HepG2 (cell line): ENCODE results near the gene FOXD3. TPM values are rescaled to one million over a fixed set of nuclear protein-coding genes. Genes with fewer than 3 reads are reported as not detected.

Source experiments
- EED ChIP-seq: sonication (generic); formaldehyde crosslinking; IDR thresholded peaks from 2 replicates; pipeline ENCODE4 v1.5.0; 2020; ENCODE audit warnings: mild to moderate bottlenecking, missing genetic modification reagents
- HNRNPLL ChIP-seq: fragments of 200-400 bp; formaldehyde crosslinking; IDR thresholded peaks from 2 replicates; pipeline ENCODE4 v1.6.1; 2017; ENCODE audit warnings: mild to moderate bottlenecking, low read depth, low read length; ENCODE audit not compliant: poor library complexity, severe bottlenecking
- PHF8 ChIP-seq: sonication (generic); formaldehyde crosslinking; IDR thresholded peaks from 2 replicates; pipeline ENCODE4 v1.5.0; 2020; ENCODE audit warnings: missing genetic modification reagents
- REPIN1 ChIP-seq: sonication (generic); formaldehyde crosslinking; IDR thresholded peaks from 2 replicates; pipeline ENCODE4 v1.8.0; 2022; ENCODE audit warnings: missing genetic modification reagents, low read depth, mild to moderate bottlenecking, borderline replicate concordance
- SALL1 ChIP-seq: sonication (generic); formaldehyde crosslinking; IDR thresholded peaks from 2 replicates; pipeline ENCODE4 v1.8.0; 2022; ENCODE audit warnings: mild to moderate bottlenecking, missing genetic modification reagents
- SPEN ChIP-seq: sonication (generic); formaldehyde crosslinking; IDR thresholded peaks from 2 replicates; pipeline ENCODE4 v1.5.1; 2020; ENCODE audit warnings: low read depth, mild to moderate bottlenecking, missing genetic modification reagents
- ZMAT3 ChIP-seq: sonication (generic); formaldehyde crosslinking; conservative IDR thresholded peaks from 2 replicates; pipeline ENCODE4 v1.7.0; 2021; ENCODE audit warnings: missing genetic modification reagents
- ZNF670 ChIP-seq: sonication (generic); formaldehyde crosslinking; IDR thresholded peaks from 2 replicates; pipeline ENCODE4 v1.8.0; 2022; ENCODE audit warnings: mild to moderate bottlenecking, missing genetic modification reagents, borderline replicate concordance
- ZNF777 ChIP-seq: sonication (generic); formaldehyde crosslinking; IDR thresholded peaks from 2 replicates; pipeline ENCODE4 v1.4.0; 2020; ENCODE audit warnings: missing genetic modification reagents
- ZNF816 ChIP-seq: sonication (generic); formaldehyde crosslinking; IDR thresholded peaks from 2 replicates; pipeline ENCODE4 v1.8.0; 2022; ENCODE audit warnings: missing genetic modification reagents, mild to moderate bottlenecking, borderline replicate concordance
- polyA plus RNA-seq, 8 experiments: library from polyadenylated mRNA; depleted of rRNA in 3 of 8; stranded (reverse) in 7 of 8; unstranded in 1 of 8; fragments of >200 nt; fragmentation: Illumina TruSeq in 4 of 8; extraction: Trizol in 4 of 8; gene quantifications; 2 replicates each; pipeline versions ENCODE4 v1.2.1 to v1.2.3, GENCODE V29; 2011 to 2016; ENCODE audit warnings: low read depth in 4 of 8, missing spikeins in 1 of 8, mixed read lengths in 1 of 8; ENCODE audit not compliant: insufficient read depth in 1 of 8
- total RNA-seq, 5 experiments: library from RNA; depleted of rRNA; stranded (reverse); fragments of >200 nt; fragmentation: Illumina TruSeq; extraction: Trizol; gene quantifications; 2 replicates each; pipeline ENCODE4 v1.2.3, GENCODE V29; 2016; ENCODE audit warnings: low read depth in 1 of 5
- TF ChIP-seq, protein P1 (sequence below): sonication (generic); formaldehyde crosslinking; IDR thresholded peaks from 2 replicates; pipeline ENCODE4 v1.4.0; 2020; ENCODE audit warnings: low read depth, mild to moderate bottlenecking, missing genetic modification reagents
- TF ChIP-seq, protein P2 (sequence below): sonication (generic); formaldehyde crosslinking; IDR thresholded peaks from 2 replicates; pipeline ENCODE4 v1.4.0; 2020; ENCODE audit warnings: missing genetic modification reagents
- TF ChIP-seq, protein P3 (sequence below): sonication (generic); formaldehyde crosslinking; IDR thresholded peaks from 2 replicates; pipeline ENCODE4 v1.4.0; 2020; ENCODE audit warnings: missing genetic modification reagents
- TF ChIP-seq, protein P4 (sequence below): sonication (generic); formaldehyde crosslinking; IDR thresholded peaks from 2 replicates; pipeline ENCODE4 v1.4.0; 2020; ENCODE audit warnings: missing genetic modification reagents
- TF ChIP-seq, protein P5 (sequence below): sonication (generic); formaldehyde crosslinking; IDR thresholded peaks from 2 replicates; pipeline ENCODE4 v1.4.0; 2020; ENCODE audit warnings: mild to moderate bottlenecking, missing genetic modification reagents, borderline replicate concordance

FOXD3 gene
- total and polyA plus RNA-seq, 2 of the 13 experiments (the other 11 are each of a cell fraction or from before 2014, with no cell fraction given), result not detected

DNA sequence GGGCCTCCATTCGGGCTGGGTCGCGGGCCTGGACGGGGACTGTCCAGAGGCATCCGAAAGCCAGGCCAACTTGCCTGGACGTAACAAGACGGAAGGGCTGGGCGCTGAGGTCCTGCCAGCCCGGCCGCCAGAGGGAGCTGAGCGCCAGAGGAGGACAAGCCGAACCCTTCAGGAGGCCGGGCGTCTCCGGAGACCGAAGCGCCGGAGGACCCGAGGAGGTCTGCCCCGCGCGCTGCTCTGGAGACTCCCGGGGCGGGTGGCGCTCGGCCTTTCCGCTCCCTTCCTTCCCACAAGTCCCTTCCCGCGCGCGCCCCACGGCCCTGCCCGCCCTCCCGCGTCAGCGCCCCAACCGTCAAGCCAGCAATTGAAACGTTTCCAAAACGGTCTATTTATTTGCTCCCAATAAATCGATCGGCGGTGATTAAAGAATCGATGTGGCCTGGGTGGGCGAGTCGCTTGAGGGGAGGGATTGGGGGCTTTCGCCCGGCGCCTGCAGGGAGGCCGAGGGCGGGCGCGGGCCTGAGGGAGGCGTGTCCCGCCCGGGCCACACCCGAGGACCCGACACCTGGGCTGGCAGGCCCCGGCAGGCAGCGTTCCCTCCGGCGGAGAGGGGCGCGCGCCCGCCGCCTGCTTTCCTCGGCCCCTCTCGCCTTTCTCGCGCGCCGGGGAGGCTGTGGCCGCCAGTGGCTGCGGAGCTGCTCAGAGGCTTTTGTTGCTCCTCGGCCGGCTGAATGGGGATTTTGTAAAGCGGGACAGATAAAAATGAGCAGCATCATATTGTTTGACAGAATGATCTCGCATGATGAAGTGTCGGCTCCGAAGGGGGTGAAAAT is 5.2 kb upstream of the FOXD3 start (continued):
- TF ChIP-seq SALL1 (CRISPR knock-in tag) (peak; percentile 42), HNRNPLL (no peak), EED (CRISPR knock-in tag) (0 out of 2 replicates have a peak, but pooled peaks have one; percentile 57), ZNF670 (CRISPR knock-in tag) (no peak), ZNF777 (peak; percentile 98), SPEN (CRISPR knock-in tag) (0 out of 2 replicates have a peak, but pooled peaks have one; percentile 25), ZMAT3 (CRISPR knock-in tag) (no peak), ZNF816 (CRISPR knock-in tag) (no peak), PHF8 (CRISPR knock-in tag) (peak; percentile 42; the same call in 1 of the 2 replicates), REPIN1 (CRISPR knock-in tag) (0 out of 2 replicates have a peak, but pooled peaks have one; percentile 42)
- TF ChIP-seq, protein P1, sequence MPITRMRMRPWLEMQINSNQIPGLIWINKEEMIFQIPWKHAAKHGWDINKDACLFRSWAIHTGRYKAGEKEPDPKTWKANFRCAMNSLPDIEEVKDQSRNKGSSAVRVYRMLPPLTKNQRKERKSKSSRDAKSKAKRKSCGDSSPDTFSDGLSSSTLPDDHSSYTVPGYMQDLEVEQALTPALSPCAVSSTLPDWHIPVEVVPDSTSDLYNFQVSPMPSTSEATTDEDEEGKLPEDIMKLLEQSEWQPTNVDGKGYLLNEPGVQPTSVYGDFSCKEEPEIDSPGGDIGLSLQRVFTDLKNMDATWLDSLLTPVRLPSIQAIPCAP (CRISPR knock-in tag), result no peak
- TF ChIP-seq, protein P2, sequence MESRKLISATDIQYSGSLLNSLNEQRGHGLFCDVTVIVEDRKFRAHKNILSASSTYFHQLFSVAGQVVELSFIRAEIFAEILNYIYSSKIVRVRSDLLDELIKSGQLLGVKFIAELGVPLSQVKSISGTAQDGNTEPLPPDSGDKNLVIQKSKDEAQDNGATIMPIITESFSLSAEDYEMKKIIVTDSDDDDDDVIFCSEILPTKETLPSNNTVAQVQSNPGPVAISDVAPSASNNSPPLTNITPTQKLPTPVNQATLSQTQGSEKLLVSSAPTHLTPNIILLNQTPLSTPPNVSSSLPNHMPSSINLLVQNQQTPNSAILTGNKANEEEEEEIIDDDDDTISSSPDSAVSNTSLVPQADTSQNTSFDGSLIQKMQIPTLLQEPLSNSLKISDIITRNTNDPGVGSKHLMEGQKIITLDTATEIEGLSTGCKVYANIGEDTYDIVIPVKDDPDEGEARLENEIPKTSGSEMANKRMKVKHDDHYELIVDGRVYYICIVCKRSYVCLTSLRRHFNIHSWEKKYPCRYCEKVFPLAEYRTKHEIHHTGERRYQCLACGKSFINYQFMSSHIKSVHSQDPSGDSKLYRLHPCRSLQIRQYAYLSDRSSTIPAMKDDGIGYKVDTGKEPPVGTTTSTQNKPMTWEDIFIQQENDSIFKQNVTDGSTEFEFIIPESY, result peak; percentile 52; the same call in 1 of the 2 replicates
- TF ChIP-seq, protein P3, sequence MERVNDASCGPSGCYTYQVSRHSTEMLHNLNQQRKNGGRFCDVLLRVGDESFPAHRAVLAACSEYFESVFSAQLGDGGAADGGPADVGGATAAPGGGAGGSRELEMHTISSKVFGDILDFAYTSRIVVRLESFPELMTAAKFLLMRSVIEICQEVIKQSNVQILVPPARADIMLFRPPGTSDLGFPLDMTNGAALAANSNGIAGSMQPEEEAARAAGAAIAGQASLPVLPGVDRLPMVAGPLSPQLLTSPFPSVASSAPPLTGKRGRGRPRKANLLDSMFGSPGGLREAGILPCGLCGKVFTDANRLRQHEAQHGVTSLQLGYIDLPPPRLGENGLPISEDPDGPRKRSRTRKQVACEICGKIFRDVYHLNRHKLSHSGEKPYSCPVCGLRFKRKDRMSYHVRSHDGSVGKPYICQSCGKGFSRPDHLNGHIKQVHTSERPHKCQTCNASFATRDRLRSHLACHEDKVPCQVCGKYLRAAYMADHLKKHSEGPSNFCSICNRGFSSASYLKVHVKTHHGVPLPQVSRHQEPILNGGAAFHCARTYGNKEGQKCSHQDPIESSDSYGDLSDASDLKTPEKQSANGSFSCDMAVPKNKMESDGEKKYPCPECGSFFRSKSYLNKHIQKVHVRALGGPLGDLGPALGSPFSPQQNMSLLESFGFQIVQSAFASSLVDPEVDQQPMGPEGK (CRISPR knock-in tag), result 0 out of 2 replicates have a peak, but pooled peaks have one; percentile 29
- TF ChIP-seq, protein P4, sequence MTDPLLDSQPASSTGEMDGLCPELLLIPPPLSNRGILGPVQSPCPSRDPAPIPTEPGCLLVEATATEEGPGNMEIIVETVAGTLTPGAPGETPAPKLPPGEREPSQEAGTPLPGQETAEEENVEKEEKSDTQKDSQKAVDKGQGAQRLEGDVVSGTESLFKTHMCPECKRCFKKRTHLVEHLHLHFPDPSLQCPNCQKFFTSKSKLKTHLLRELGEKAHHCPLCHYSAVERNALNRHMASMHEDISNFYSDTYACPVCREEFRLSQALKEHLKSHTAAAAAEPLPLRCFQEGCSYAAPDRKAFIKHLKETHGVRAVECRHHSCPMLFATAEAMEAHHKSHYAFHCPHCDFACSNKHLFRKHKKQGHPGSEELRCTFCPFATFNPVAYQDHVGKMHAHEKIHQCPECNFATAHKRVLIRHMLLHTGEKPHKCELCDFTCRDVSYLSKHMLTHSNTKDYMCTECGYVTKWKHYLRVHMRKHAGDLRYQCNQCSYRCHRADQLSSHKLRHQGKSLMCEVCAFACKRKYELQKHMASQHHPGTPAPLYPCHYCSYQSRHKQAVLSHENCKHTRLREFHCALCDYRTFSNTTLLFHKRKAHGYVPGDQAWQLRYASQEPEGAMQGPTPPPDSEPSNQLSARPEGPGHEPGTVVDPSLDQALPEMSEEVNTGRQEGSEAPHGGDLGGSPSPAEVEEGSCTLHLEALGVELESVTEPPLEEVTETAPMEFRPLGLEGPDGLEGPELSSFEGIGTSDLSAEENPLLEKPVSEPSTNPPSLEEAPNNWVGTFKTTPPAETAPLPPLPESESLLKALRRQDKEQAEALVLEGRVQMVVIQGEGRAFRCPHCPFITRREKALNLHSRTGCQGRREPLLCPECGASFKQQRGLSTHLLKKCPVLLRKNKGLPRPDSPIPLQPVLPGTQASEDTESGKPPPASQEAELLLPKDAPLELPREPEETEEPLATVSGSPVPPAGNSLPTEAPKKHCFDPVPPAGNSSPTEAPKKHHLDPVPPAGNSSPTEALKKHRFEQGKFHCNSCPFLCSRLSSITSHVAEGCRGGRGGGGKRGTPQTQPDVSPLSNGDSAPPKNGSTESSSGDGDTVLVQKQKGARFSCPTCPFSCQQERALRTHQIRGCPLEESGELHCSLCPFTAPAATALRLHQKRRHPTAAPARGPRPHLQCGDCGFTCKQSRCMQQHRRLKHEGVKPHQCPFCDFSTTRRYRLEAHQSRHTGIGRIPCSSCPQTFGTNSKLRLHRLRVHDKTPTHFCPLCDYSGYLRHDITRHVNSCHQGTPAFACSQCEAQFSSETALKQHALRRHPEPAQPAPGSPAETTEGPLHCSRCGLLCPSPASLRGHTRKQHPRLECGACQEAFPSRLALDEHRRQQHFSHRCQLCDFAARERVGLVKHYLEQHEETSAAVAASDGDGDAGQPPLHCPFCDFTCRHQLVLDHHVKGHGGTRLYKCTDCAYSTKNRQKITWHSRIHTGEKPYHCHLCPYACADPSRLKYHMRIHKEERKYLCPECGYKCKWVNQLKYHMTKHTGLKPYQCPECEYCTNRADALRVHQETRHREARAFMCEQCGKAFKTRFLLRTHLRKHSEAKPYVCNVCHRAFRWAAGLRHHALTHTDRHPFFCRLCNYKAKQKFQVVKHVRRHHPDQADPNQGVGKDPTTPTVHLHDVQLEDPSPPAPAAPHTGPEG (CRISPR knock-in tag), result peak; percentile 41; the same call in 1 of the 2 replicates
- TF ChIP-seq, protein P5, sequence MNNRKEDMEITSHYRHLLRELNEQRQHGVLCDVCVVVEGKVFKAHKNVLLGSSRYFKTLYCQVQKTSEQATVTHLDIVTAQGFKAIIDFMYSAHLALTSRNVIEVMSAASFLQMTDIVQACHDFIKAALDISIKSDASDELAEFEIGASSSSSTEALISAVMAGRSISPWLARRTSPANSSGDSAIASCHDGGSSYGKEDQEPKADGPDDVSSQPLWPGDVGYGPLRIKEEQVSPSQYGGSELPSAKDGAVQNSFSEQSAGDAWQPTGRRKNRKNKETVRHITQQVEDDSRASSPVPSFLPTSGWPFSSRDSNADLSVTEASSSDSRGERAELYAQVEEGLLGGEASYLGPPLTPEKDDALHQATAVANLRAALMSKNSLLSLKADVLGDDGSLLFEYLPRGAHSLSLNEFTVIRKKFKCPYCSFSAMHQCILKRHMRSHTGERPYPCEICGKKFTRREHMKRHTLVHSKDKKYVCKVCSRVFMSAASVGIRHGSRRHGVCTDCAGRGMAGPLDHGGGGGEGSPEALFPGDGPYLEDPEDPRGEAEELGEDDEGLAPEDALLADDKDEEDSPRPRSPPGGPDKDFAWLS, result no peak
